ENCODE measurements around the gene HOXA6. TPM values are rescaled to one million over a fixed set of nuclear protein-coding genes. Genes with fewer than 3 reads are reported as not detected.

Gene HOXA6
- total and polyA plus RNA-seq, 2 of the 4 experiments (the other 2 are of a cell fraction), result 1.4 to 1.8 TPM

DNA sequence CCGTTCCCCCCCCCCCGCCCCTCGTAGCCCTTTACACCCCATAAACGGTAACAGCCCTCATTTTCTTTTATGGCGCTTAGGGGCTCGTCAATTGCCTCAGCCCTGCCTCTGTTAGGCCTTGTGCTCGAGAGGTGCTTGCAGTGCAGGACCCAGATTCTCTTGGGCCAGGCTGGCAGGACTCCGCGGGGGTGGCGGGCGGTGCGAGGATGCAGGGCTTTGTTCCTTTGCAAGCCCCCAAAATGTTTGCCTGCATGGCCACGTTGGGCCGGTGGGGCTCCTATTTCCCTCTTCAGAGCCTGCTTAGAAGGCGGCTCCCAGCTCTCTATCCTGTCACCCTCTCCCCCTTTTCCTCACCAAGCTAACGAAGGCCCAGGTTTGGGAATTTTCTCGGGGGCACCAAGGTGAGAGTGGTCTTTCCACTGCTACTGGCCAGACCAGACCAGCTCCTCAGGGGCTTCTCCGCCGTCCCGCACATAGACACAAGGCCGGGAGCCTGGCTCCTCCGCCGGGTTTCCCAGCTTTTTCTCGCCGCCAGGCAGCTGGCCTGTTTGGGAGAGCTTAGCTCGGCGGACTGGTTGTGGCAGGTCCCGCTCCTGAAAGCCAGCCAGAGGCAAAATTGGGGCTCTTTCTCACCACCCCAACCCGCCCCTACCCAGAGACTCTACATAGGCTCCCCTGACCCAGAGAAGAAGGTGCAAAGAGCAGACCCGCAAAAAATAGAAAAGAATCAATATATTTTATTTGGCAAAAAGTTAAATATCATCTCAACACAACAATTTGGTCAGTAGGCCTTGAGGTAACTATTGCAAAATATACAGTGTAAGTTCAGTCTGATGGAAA, 14.4 kb upstream of the HOXA6 start:
- dilution Hi-C loops (cut with HindIII; ENCODE audit: low sequenced_read_pairs, unreplicated experiment), result no loop called here

More for the DNA sequence above, 14.4 kb upstream of the HOXA6 start:
- H2AK9ac ChIP-seq (replicated peaks; ENCODE audit: low read depth, low read length, poor library complexity), result no peak overlapping the region
- ATAC-seq (ENCODE audit: low read depth) (no peak), DNase-seq (no peak)
- no peaks in the 10 kb centered on the region for H4K20me1 ChIP-seq (ENCODE audit: insufficient read depth, low read length)
- H3K18ac ChIP-seq (ENCODE audit: low read depth, low read length), result no peak overlapping the region
- CTCF ChIA-PET, result interaction anchor here (1.4 to 1.8 kb wide), 3 partner anchors 20 to 793 kb away, joined by 6 to 29 read pairs (median 6); no protein-coding TSS in a partner anchor
- H2AK5ac ChIP-seq (ENCODE audit: low read depth, low read length), result no peak overlapping the region
- no peak overlapping the region for H3K14ac ChIP-seq (replicated peaks; ENCODE audit: low read depth, low read length)
- H3K9ac ChIP-seq (ENCODE audit: low read depth, low read length), result no peak overlapping the region
- TF ChIP-seq SMC3 (IDR thresholded peaks at IDR 0.05; ENCODE audit: low read depth, low read length) (no peak), POLR2A (IDR thresholded peaks at IDR 0.05; ENCODE audit: low read depth, low read length) (no peak), MXI1 (IDR thresholded peaks at IDR 0.05; ENCODE audit: borderline replicate concordance, low read depth, low read length) (no peak), CEBPB (IDR thresholded peaks at IDR 0.05; ENCODE audit: low read depth, low read length) (no peak), NFE2L2 (IDR thresholded peaks at IDR 0.05; ENCODE audit: low read depth, low read length) (no peak), RAD21 (IDR thresholded peaks at IDR 0.05; ENCODE audit: low read length) (no peak)
- TF ChIP-seq, protein P1, sequence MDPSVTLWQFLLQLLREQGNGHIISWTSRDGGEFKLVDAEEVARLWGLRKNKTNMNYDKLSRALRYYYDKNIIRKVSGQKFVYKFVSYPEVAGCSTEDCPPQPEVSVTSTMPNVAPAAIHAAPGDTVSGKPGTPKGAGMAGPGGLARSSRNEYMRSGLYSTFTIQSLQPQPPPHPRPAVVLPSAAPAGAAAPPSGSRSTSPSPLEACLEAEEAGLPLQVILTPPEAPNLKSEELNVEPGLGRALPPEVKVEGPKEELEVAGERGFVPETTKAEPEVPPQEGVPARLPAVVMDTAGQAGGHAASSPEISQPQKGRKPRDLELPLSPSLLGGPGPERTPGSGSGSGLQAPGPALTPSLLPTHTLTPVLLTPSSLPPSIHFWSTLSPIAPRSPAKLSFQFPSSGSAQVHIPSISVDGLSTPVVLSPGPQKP (IDR thresholded peaks at IDR 0.05; ENCODE audit: borderline replicate concordance, low read depth, low read length), result no peak
- H2BK15ac ChIP-seq (ENCODE audit: low read depth, low read length), result no peak overlapping the region
- H2BK5ac ChIP-seq (ENCODE audit: low read depth, low read length, poor library complexity, severe bottlenecking), result no peak overlapping the region
- no peak overlapping the region for H2BK20ac ChIP-seq (ENCODE audit: low read depth, low read length)
- H2AFZ ChIP-seq (replicated peaks; ENCODE audit: low read length, poor library complexity), result peak overlapping the region; percentile 45
- H3K4me3 ChIP-seq (ENCODE audit: insufficient read depth, low read depth, low read length), result no peak overlapping the region
- 100% methylated on average over 1 of the region's 30 CpGs; no CpG with 5 or more reads in 1 of the 2 experiments for WGBS, 2 experiments (ENCODE audit: extremely low coverage in 2 of 2, insufficient read length in 1 of 2)
- no TSS peak for BruUV-seq (replicated peaks)
- H3K4me1 ChIP-seq (ENCODE audit: control insufficient read depth, insufficient read depth, low read length), result peaks cover under 1% of the 10 kb centered on the region; the same call in 1 of the 2 replicates
- in situ Hi-C loops (cut with MboI; ENCODE audit: low sequenced_read_pairs) (no loop called here), intact Hi-C loops (cut with micrococcal nuclease) (loop anchor here (1.0 to 10.0 kb wide), 4 partner anchors 793 to 1907 kb away; partner anchors contain the start of genes CBX3 and HNRNPA2B1)
- H3K9me1 ChIP-seq (ENCODE audit: insufficient read depth, low read length), result no peaks in the 10 kb centered on the region
- no peak overlapping the region for H4K5ac ChIP-seq (ENCODE audit: low read depth, low read length)
- H3K27me3 ChIP-seq (ENCODE audit: control insufficient read depth, insufficient read depth, low read length), result peaks cover 40% of the 10 kb centered on the region
- H3K56ac ChIP-seq (ENCODE audit: extremely low read depth, insufficient read depth, low read length), result no peak overlapping the region
- H4K8ac ChIP-seq (ENCODE audit: low read depth in 2 of 2, low read length in 2 of 2), result no peak overlapping the region
- peaks cover 11% of the 10 kb centered on the region; the same call in 1 of the 2 replicates for H3K9me3 ChIP-seq (ENCODE audit: control insufficient read depth, insufficient read depth, low read length)
- POLR2A ChIA-PET (ENCODE audit: unreplicated experiment), result no interaction called here
- no peak overlapping the region for H3K23ac ChIP-seq (ENCODE audit: low read depth, low read length)
- H3K4ac ChIP-seq (ENCODE audit: low read depth, low read length), result no peak overlapping the region
- no peak overlapping the region for H2BK120ac ChIP-seq (ENCODE audit: low read depth, low read length)
- no peak overlapping the region for H3K4me2 ChIP-seq (ENCODE audit: low read depth, low read length)
- no peaks in the 10 kb centered on the region for H3K79me1 ChIP-seq (ENCODE audit: low read depth in 1 of 2, low read length in 2 of 2)
- no peak overlapping the region for H3K27ac ChIP-seq (ENCODE audit: insufficient read depth, low read length)
- no peaks in the 10 kb centered on the region for H3K36me3 ChIP-seq (ENCODE audit: control insufficient read depth, insufficient read depth, low read length)
- no peak overlapping the region for H4K91ac ChIP-seq (ENCODE audit: insufficient read depth, low read depth, low read length)
